GM18505 (cell line): ENCODE measurements around the gene FAF2.

Experiments used
- ATAC-seq: cut with Tn5 transposase; IDR thresholded peaks from one replicate; pipeline ENCODE4 v1.9.1; 2021; ENCODE audit not compliant: unreplicated experiment
- POLR2A ChIP-seq: IDR thresholded peaks from 4 replicates; pipeline ENCODE4 v1.6.1; 2011; ENCODE audit warnings: borderline replicate concordance; ENCODE audit not compliant: insufficient read depth, insufficient read length; ENCODE audit errors: extremely low read depth

Gene FAF2

GRCh38 chr5:176530983-176531901 lies 83.1 kb downstream of the FAF2 start:
- ATAC-seq = no peak
- TF ChIP-seq POLR2A = no peak

- ATAC-seq = no peak
Measured at GRCh38 chr5:176531902-176532493, 83.8 kb downstream of the FAF2 start.

GRCh38 chr5:176532795-176533194 lies 84.6 kb downstream of the FAF2 start:
- no peak for ATAC-seq
- TF ChIP-seq POLR2A = no peak

More at GRCh38 chr5:176531902-176532493, 83.8 kb downstream of the FAF2 start:
- TF ChIP-seq POLR2A = no peak

GRCh38 chr5:176533390-176533789 lies 85.2 kb downstream of the FAF2 start:
- TF ChIP-seq POLR2A = no peak
- ATAC-seq = no peak

- no peak for ATAC-seq
Measured at GRCh38 chr5:176533894-176534611, 85.9 kb downstream of the FAF2 start.

GRCh38 chr5:176534640-176535039 lies 86.5 kb downstream of the FAF2 start:
- TF ChIP-seq POLR2A = no peak
- no peak for ATAC-seq

More at GRCh38 chr5:176533894-176534611, 85.9 kb downstream of the FAF2 start:
- TF ChIP-seq POLR2A = peak; percentile 9

GRCh38 chr5:176535101-176535663 lies 87.0 kb downstream of the FAF2 start:
- TF ChIP-seq POLR2A = peak; percentile 84
- no peak for ATAC-seq

- no peak for TF ChIP-seq POLR2A
- no peak for ATAC-seq
Measured at GRCh38 chr5:176535664-176536131, 87.5 kb downstream of the FAF2 start.

GRCh38 chr5:176536132-176536901 lies 88.1 kb downstream of the FAF2 start:
- TF ChIP-seq POLR2A = no peak
- ATAC-seq = no peak

- ATAC-seq = peak; percentile 51
Measured at GRCh38 chr5:176536902-176537553, 88.8 kb downstream of the FAF2 start, which contains the start of gene RNF44. Gene RNF44, minus strand, starts transcription at chr5:176537402. Its CDS starts 4,930 bp downstream, at chr5:176532472.

GRCh38 chr5:176537554-176538229 lies 89.5 kb downstream of the FAF2 start:
- peak; percentile 50 for TF ChIP-seq POLR2A
- peak; percentile 57 for ATAC-seq

More at GRCh38 chr5:176536902-176537553, 88.8 kb downstream of the FAF2 start, which contains the start of gene RNF44:
- TF ChIP-seq POLR2A = peak; percentile 55

- no peak for ATAC-seq
- no peak for TF ChIP-seq POLR2A
Measured at GRCh38 chr5:176538230-176538988, 90.2 kb downstream of the FAF2 start.
